NCI-H774 (cell line): Measurements from ENCODE around the gene EIF4EBP2.

Experiments
- DNase-seq: peaks from one replicate; lab custom pipeline; 2025; lab: John Stamatoyannopoulos, UW

EIF4EBP2 gene

GRCh38 chr10:70379581-70380176, 24.3 kb upstream of the EIF4EBP2 start:
- DNase-seq = no peak

GRCh38 chr10:70380350-70381135, 23.4 kb upstream of the EIF4EBP2 start:
- DNase-seq = no peak

DNA sequence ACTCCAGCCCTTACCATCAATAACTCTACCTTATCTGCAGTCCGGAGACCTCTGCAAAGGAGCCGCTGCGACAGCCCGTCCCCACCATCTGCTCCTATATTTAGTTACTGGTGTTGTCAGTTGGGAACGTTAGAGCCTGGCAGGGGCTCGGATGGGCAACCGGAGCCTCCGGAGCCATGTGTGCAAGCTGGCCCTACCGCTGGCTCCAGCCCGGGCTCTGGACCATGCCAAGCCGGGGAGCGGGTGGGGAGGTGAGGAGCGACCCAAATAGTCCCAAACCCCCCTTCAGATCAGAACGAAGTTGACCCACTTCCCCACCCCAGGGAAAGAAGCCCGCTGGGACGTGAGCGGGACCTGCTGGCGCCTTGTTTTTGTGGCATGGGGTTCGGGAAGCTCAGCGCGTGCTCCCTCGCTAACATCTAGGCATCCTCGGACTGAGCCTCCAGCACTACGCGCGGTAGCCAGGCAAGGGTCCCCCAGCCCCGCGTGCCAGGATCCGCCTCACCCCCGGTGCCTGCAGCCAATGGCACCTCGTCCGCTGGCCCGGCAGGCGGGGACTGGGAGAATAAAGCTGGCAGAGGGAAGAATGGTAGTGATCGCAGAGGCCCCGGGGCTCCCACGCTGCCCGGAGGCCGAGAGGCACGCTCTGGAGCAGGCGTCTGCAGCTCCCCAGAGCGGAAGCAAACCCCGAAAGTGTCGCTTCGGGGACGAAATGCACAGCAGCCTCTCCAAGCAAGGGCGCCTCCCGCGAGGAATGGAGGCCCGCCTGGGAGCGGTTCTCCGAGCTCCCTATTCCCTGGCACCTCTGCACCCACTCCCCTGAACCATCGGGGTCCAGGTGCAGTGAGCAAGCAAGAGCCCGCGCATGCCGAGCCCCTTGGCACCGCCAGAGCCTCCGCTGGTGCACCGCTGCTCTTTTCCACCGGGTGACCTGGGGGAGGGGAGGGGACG, 22.2 kb upstream of the EIF4EBP2 start:
- DNase-seq = no peak

GRCh38 chr10:70391654-70392053, 12.3 kb upstream of the EIF4EBP2 start:
- no peak for DNase-seq

DNA sequence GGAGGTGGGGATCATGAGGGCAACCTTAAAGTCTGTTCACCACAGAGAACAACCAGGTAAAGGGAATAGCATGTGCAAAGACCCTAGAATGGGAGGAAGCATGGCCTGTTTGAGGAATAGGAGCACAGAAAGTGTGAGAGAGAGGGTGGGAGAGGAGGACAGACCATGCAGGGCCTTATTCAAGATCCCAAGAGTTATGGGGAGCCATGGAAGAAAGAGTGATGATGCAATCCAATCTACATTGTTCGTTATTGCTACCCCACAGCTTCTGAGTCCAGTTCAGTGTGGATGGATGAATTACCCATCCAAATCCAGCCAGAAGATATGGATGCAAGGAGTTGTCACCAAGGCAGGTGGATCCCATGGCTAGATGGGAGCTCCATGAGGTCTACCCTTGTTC, 7.8 kb upstream of the EIF4EBP2 start:
- DNase-seq = no peak

DNA sequence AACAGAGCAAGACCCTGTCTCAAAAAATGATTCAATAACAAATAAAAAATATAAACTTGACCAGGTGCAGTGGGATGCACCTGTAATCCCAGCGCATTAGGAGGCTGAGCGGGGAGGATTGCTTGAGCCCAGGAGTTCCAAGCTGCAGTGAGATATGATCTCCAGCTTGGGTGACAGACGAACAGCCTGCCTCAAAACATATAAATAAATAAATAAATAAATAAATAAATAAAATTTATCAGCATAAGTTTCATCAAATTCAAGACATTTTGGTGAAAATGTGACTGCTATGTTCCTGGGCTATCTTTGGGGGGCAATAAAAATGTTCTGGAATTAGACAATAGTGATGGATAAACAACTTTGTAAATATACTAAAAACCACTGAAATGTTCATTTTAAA, 4.8 kb upstream of the EIF4EBP2 start:
- no peak for DNase-seq

- no peak for DNase-seq
Observed at GRCh38 chr10:70403483-70404035, 386 bp upstream of the EIF4EBP2 start.

DNA sequence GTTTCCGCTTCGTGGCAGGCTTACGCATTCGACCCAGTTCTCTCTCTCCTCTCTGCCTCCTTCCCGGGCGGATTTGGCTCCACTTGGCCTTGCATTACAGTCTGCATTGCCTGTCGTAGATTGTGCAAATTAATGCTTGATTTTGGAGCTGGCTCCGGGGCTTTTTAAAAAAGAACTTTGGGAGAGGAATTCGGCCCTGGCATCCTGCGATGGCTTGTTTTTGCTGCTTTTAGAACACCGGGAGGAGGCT, 767 bp downstream of the EIF4EBP2 start:
- DNase-seq = no peak

DNA sequence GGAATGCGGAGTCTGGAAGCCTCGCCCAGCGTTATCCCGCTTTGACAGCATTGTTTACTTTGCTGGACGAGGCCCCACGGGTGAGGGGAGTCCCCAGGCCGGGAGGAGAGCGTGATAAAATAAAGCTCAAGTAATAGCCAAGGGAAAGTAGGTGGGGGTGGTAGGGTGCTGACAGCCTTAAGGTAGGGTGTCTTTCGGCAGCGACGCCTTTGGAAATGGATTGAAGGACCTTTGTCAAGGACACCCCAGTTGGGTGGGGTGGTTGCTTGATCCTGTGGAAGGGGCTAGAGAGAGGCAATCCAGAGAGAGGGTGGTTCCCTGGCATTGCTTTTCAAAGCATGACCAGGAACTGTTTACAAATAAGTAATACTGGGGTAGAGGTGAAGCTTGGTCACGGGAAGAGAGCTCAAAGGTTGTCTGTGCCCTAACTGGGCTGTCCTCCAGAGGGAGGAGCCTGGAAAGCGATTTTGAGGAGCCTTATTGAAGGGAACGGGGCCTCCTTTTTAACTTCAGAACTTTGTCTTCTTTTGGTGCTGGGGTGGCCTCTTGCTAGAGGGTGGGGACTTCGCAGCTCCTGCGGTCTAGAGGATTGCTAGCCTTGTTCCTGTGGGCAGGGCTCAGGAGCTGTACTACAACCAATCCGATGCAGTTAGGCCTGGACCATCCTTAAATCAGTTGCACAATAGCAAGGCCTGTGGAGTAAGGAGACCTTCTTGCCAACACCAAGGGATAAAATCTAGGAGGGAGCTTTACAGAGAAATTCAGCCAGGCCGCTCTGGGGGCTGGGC, 1.3 kb downstream of the EIF4EBP2 start:
- DNase-seq = no peak

DNA sequence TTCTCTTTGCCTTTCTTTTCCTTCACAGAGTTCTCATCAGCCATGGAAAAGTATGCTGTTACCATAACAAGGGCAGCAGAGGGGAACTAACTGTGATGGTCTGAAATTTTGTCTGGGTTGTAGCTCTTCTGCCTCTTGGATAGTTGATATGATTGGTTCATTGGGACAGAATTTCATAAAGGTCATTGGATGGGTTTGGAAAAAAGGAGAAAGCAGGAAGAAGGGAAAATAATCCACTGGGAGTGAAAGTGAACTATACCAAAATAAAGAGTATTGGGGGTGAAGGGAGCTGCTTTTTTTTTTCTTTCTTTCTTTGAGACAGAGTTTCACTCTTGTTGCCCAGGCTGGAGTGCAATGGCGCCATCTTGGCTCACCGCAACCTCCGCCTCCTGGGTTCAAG, 5.8 kb downstream of the EIF4EBP2 start:
- no peak for DNase-seq

DNA sequence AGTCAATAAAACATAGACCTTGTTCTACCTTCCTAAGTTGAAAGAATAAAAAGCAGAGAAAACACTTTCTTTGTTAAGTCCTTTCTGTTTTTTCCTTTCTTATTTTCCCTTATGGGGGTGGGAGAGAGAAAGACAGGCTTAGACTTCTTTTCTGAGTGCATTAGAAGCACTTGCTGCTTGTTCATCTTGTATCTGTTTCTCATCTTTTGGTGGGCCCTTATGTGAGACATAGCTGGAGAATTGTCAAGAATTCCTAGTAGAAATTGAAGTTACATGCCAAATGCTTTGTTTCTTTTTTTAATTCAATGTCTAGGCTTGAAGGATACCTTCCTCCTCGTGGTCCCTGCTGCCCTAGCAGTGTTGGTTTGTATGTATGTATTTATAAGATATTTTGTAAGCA, 6.7 kb downstream of the EIF4EBP2 start:
- DNase-seq = no peak

DNA sequence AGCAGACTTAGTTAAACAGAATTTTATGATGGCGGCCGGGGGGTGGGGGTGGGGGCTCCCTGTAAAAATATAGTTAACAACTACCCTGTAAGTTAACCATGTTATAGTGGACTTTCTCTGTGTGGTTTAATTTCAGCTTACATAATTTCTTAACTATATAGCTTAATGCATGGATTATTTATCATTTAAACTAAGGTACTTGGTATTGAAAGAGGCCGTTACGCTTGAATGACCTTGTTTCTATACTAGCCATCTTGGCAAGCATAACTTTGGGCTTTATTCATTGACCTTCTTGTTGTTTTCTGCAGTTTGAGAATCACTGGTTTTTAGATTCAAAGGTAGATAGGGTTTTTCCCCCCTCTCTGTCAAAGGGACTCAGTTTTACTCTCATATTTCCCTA, 8.4 kb downstream of the EIF4EBP2 start:
- DNase-seq = no peak

- DNase-seq = no peak
Observed at GRCh38 chr10:70417568-70417967, 13.6 kb downstream of the EIF4EBP2 start.

GRCh38 chr10:70418229-70418628, 14.3 kb downstream of the EIF4EBP2 start:
- no peak for DNase-seq

DNA sequence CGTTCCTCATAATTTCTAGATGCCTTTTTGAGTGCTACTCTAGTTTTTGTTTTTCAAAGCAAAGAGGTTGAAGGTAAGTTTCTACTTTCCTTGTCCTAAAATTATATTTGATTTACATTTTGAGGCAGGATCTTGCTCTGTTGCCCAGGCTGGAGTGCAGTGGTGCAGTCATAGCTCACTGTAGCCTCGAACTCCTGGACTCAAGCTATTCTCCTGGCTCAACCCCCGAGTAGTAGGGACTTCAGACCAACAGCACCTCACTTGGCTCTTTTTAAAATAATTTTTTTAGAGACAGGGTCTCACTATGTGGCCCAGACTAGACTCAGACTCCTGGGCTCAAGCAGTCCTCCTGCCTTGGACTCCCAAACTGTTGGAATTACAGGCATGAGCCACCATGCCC, 14.8 kb downstream of the EIF4EBP2 start:
- DNase-seq = no peak

GRCh38 chr10:70424320-70424719, 20.4 kb downstream of the EIF4EBP2 start:
- DNase-seq = no peak

DNA sequence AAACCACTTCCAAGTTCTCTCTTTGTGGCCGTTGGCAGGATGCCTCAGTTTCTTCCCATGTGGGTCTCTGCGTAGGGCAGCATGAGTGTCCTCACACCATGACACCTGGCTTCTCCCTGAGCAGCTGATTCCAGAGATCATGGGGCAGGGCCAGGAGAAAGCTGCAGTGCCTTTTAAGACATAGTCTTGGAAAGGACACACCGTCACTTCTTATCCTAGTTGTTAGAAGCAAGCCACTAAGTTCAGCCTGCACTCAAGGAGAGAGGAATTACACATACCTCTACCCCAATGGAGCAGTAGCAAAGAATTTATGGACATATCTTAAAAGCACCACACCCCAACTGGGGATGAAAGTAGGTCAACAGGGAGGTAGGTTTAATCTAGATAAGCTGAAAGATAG, 21.2 kb downstream of the EIF4EBP2 start:
- no peak for DNase-seq

- no peak for DNase-seq
Observed at GRCh38 chr10:70426823-70427222, 22.9 kb downstream of the EIF4EBP2 start.

GRCh38 chr10:70430493-70431445, 26.8 kb downstream of the EIF4EBP2 start:
- no peak for DNase-seq

GRCh38 chr10:70432101-70432500, 28.2 kb downstream of the EIF4EBP2 start:
- DNase-seq = no peak
